ENCODE data around the gene PRSS23.
"Not testable (repeated sequence)": the region's sequence is repeated elsewhere in the genome, so short reads cannot be mapped to it uniquely, and the experiment has no call there.

PRSS23 gene

GRCh38 chr11:86761978-86762377, 38.4 kb upstream of the PRSS23 start:
- no peak for DNase-seq (ENCODE audit: low read depth)
- TF ChIP-seq POLR2A (IDR thresholded peaks at IDR 0.05; ENCODE audit: extremely low read depth, insufficient read length) (no peak), MYC (IDR thresholded peaks at IDR 0.05; ENCODE audit: low read depth, low read length) (no peak), MAX (IDR thresholded peaks at IDR 0.05; ENCODE audit: low read depth, low read length) (no peak), CTCF (IDR thresholded peaks at IDR 0.05; ENCODE audit: low read depth, low read length) (no peak)

GRCh38 chr11:86765203-86765602, 35.1 kb upstream of the PRSS23 start:
- no peak overlapping the region for H3K4me3 ChIP-seq (ENCODE audit: low read depth, low read length)
- no peak for DNase-seq (ENCODE audit: low read depth)
- TF ChIP-seq MYC (IDR thresholded peaks at IDR 0.05; ENCODE audit: low read depth, low read length) (no peak), POLR2A (IDR thresholded peaks at IDR 0.05; ENCODE audit: extremely low read depth, insufficient read length) (no peak), MAX (IDR thresholded peaks at IDR 0.05; ENCODE audit: low read depth, low read length) (no peak), CTCF (IDR thresholded peaks at IDR 0.05; ENCODE audit: low read depth, low read length) (no peak)

More at GRCh38 chr11:86761978-86762377, 38.4 kb upstream of the PRSS23 start:
- no peak overlapping the region for H3K4me3 ChIP-seq (ENCODE audit: low read depth, low read length)

GRCh38 chr11:86765878-86766277, 34.5 kb upstream of the PRSS23 start:
- H3K4me3 ChIP-seq (ENCODE audit: low read depth, low read length) = no peak overlapping the region
- no peak for DNase-seq (ENCODE audit: low read depth)
- TF ChIP-seq CTCF (IDR thresholded peaks at IDR 0.05; ENCODE audit: low read depth, low read length) (no peak), POLR2A (IDR thresholded peaks at IDR 0.05; ENCODE audit: extremely low read depth, insufficient read length) (no peak), MAX (IDR thresholded peaks at IDR 0.05; ENCODE audit: low read depth, low read length) (no peak), MYC (IDR thresholded peaks at IDR 0.05; ENCODE audit: low read depth, low read length) (no peak)

- H3K4me3 ChIP-seq (ENCODE audit: low read depth, low read length) = no peak overlapping the region
- no peak for TF ChIP-seq MYC (IDR thresholded peaks at IDR 0.05; ENCODE audit: low read depth, low read length)
- no peak for TF ChIP-seq CTCF (IDR thresholded peaks at IDR 0.05; ENCODE audit: low read depth, low read length)
- TF ChIP-seq POLR2A (IDR thresholded peaks at IDR 0.05; ENCODE audit: extremely low read depth, insufficient read length) = no peak
- no peak for TF ChIP-seq MAX (IDR thresholded peaks at IDR 0.05; ENCODE audit: low read depth, low read length)
- DNase-seq (ENCODE audit: low read depth) = no peak
Observed at GRCh38 chr11:86769219-86769618, 31.1 kb upstream of the PRSS23 start.

GRCh38 chr11:86770473-86771027, 29.8 kb upstream of the PRSS23 start:
- not testable (repeated sequence) for H3K4me3 ChIP-seq (ENCODE audit: low read depth, low read length); DNase-seq (ENCODE audit: low read depth)

GRCh38 chr11:86772999-86773398, 27.3 kb upstream of the PRSS23 start:
- TF ChIP-seq POLR2A (IDR thresholded peaks at IDR 0.05; ENCODE audit: extremely low read depth, insufficient read length) = no peak
- no peak for TF ChIP-seq MYC (IDR thresholded peaks at IDR 0.05; ENCODE audit: low read depth, low read length)
- TF ChIP-seq MAX (IDR thresholded peaks at IDR 0.05; ENCODE audit: low read depth, low read length) = no peak
- TF ChIP-seq CTCF (IDR thresholded peaks at IDR 0.05; ENCODE audit: low read depth, low read length) = no peak
- no peak overlapping the region for H3K4me3 ChIP-seq (ENCODE audit: low read depth, low read length)
- DNase-seq (ENCODE audit: low read depth) = no peak
